Thyroid gland (tissue), 4 donors: ENCODE results near the gene THSD7B. TPM values are rescaled to one million over a fixed set of nuclear protein-coding genes. Genes with fewer than 3 reads are reported as not detected.

ENCODE experiments used
- DNase-seq, 2 donors: peaks; one replicate each; pipeline ENCODE4 v3.0.0-alpha.2; 2019
- H3K27ac ChIP-seq, 3 donors: fragments of 200-600 bp; sonication (generic); 1 replicate in 2 of 3; 2 replicates in 1 of 3; pipeline ENCODE4 v1.5.1; 2016 to 2019; ENCODE audit warnings: mild to moderate bottlenecking in 1 of 3, moderate library complexity in 1 of 3
- H3K27me3 ChIP-seq: fragments of 200-600 bp; sonication (generic); one replicate; pipeline ENCODE4 v1.5.1; 2019
- H3K36me3 ChIP-seq, 2 donors: fragments of 200-600 bp; sonication (generic); one replicate each; pipeline ENCODE4 v1.5.1; 2016 to 2019
- H3K4me1 ChIP-seq, 2 donors: fragments of 200-600 bp; sonication (generic); one replicate each; pipeline ENCODE4 v1.5.1; 2017 to 2019
- H3K4me3 ChIP-seq, 3 donors: fragments of 200-600 bp; sonication (generic); replicated peaks in 1 of 3; 1 replicate in 2 of 3; 2 replicates in 1 of 3; pipeline ENCODE4 v1.5.1; 2016; ENCODE audit warnings: mild to moderate bottlenecking in 1 of 3
- H3K9me3 ChIP-seq: fragments of 200-600 bp; sonication (generic); one replicate; pipeline ENCODE4 v1.5.1; 2017
- CTCF ChIP-seq, 6 experiments: fragments of 200-600 bp in 3 of 6; fragments of 450-650 bp in 3 of 6; sonication (generic) in 3 of 6; IDR thresholded peaks; one replicate each; pipeline ENCODE4 v1.5.1; 2016 to 2019; ENCODE audit warnings: antibody characterized with exemption in 6 of 6, mild to moderate bottlenecking in 2 of 6, inconsistent platforms in 1 of 6, moderate library complexity in 1 of 6
- POLR2A ChIP-seq, 2 donors: fragments of 450-650 bp; IDR thresholded peaks; one replicate each; pipeline ENCODE4 v1.6.1; 2017; ENCODE audit warnings: antibody characterized with exemption in 2 of 2, mild to moderate bottlenecking in 2 of 2, moderate library complexity in 1 of 2
- WGBS, 2 donors: methylation state at CpG; one replicate each; pipeline ENCODE4 v1.1.5; 2017; 5-methylcytosine and 5-hydroxymethylcytosine counted together
- intact Hi-C: fragments of 100-400 bp; cut with DNase I; formaldehyde crosslinking; loops from one replicate; pipeline ENCODE4 v1.15.1; 2023
- total RNA-seq, 4 donors: library from RNA; depleted of rRNA; stranded (reverse); fragments of >200 nt; gene quantifications; one replicate each; pipeline ENCODE4 v1.2.3, GENCODE V29; 2016

Gene THSD7B
- total RNA-seq, 4 donors from 2014 or later, result 0.29 to 1.2 (median 0.92) TPM

DNA sequence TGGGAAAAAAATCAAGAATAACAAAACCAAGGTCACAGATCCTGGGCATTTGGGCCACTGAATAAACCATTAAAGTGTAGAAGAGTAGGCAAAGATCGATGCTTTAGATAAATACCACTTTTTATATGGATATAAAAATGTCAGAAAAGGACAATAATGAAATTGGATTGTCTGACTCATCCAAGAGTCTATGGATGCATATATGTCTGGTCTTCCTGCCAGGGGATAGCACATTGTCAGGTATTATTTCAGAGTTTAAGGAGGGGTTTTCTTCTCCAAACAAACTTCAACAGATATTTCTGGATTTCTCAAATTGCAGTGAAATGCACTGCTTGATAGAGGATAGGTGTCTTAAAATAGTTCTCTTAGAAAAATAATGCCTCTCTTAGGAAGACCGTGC, 466.7 kb downstream of the THSD7B start:
- TF ChIP-seq POLR2A (IDR thresholded peaks at IDR 0.05) (no peak), CTCF (IDR thresholded peaks at IDR 0.05) (no peak)
- 80 to 82% methylated on average over 2 of the region's 2 CpGs for WGBS, 2 donors
- no peak for DNase-seq
- H3K9me3 ChIP-seq, result no peaks in the 10 kb centered on the region
- H3K4me1 ChIP-seq, result no peaks in the 10 kb centered on the region
- no peaks in the 10 kb centered on the region for H3K36me3 ChIP-seq
- no peak overlapping the region for H3K27ac ChIP-seq
- H3K4me3 ChIP-seq, result no peak overlapping the region
- intact Hi-C loops, result no loop called here
- H3K27me3 ChIP-seq, result no peaks in the 10 kb centered on the region

DNA sequence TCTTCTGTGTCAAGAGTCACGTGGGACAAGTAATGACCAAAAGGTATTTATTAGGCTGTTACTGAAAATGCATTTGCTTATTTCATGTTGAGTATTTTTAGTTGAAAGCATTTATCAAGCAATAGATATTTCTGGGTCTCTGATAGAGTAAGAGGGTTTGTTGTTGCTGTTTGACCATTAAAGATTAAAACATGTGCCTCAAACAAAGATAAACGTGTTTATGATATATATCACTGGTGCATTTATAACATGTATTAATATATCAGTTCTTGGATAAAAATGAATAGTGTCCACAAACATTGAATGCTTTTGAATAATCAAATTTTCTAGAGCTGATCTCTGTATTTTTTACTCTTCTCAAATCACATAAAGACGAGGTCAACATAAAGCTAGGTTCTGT, 467.7 kb downstream of the THSD7B start:
- TF ChIP-seq CTCF (IDR thresholded peaks at IDR 0.05) (no peak), POLR2A (IDR thresholded peaks at IDR 0.05) (no peak)
- WGBS, 2 donors, result 89 to 90% methylated on average over 3 of the region's 3 CpGs
- no peak for DNase-seq
- Histone ChIP-seq H3K27me3 (no peaks in the 10 kb centered on the region), H3K36me3 (no peaks in the 10 kb centered on the region), H3K4me1 (no peaks in the 10 kb centered on the region), H3K4me3 (no peak overlapping the region), H3K27ac (no peak overlapping the region), H3K9me3 (no peaks in the 10 kb centered on the region)
- intact Hi-C loops, result no loop called here

- no peak for TF ChIP-seq CTCF (IDR thresholded peaks at IDR 0.05)
- no peak for TF ChIP-seq POLR2A (IDR thresholded peaks at IDR 0.05)
- no peak for DNase-seq
- H3K27ac ChIP-seq, result no peak overlapping the region
- H3K27me3 ChIP-seq, result no peaks in the 10 kb centered on the region
- H3K36me3 ChIP-seq, result no peaks in the 10 kb centered on the region
- intact Hi-C loops, result no loop called here
- no peaks in the 10 kb centered on the region for H3K4me1 ChIP-seq
- 73 to 85% methylated on average over 4 of the region's 4 CpGs for WGBS, 2 donors
- no peak overlapping the region for H3K4me3 ChIP-seq
- no peaks in the 10 kb centered on the region for H3K9me3 ChIP-seq
These were observed 471.7 kb downstream of the THSD7B start for GRCh38 chr2:137237055-137237454.

DNA sequence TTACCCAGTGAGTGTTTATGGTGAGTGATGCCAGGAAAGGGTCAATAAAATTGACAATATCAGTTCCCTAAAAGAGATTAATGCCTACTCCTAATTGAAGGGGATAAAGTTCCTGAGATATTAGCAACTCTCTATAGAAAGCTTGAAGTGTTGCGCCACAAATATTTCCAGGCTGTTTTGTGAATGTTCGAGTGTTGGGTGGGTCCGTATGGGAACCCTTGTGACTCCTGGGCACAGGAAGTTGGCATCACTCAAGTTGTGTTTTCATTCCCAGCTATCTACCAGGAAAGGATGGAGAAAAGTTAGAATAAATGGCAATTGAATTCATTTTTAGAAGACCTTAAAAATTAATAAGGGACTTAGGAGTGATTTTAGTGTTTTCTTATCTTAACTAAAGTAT, 472.7 kb downstream of the THSD7B start:
- intact Hi-C loops, result no loop called here
- H3K27me3 ChIP-seq, result no peaks in the 10 kb centered on the region
- H3K36me3 ChIP-seq, result no peaks in the 10 kb centered on the region
- TF ChIP-seq POLR2A (IDR thresholded peaks at IDR 0.05) (no peak), CTCF (IDR thresholded peaks at IDR 0.05) (no peak)
- no peak for DNase-seq
- H3K4me3 ChIP-seq, result no peak overlapping the region
- H3K4me1 ChIP-seq, result no peaks in the 10 kb centered on the region
- H3K27ac ChIP-seq, result no peak overlapping the region
- H3K9me3 ChIP-seq, result no peaks in the 10 kb centered on the region
- WGBS, 2 donors, result 86 to 92% methylated on average over 3 of the region's 3 CpGs

- H3K27me3 ChIP-seq, result no peaks in the 10 kb centered on the region
- intact Hi-C loops, result no loop called here
- no peak for DNase-seq
- H3K27ac ChIP-seq, result no peak overlapping the region
- H3K4me1 ChIP-seq, result no peaks in the 10 kb centered on the region
- H3K4me3 ChIP-seq, result no peak overlapping the region
- no peaks in the 10 kb centered on the region for H3K36me3 ChIP-seq
- WGBS, 2 donors, result 76 to 89% methylated on average over 4 of the region's 4 CpGs
- no peaks in the 10 kb centered on the region for H3K9me3 ChIP-seq
- TF ChIP-seq CTCF (IDR thresholded peaks at IDR 0.05), result no peak
- TF ChIP-seq POLR2A (IDR thresholded peaks at IDR 0.05), result no peak
These were observed 484.3 kb downstream of the THSD7B start for GRCh38 chr2:137249463-137250130.
